Measurements from ENCODE around the gene RAMP1.

GRCh38 chr2:237870754-237871651 is 11.6 kb downstream of the RAMP1 start:
- TF ChIP-seq CTCF (IDR thresholded peaks at IDR 0.05; ENCODE audit: low read length) (no peak), EZH2 (IDR thresholded peaks at IDR 0.05; ENCODE audit: borderline replicate concordance, low read length) (no peak)

All from OCI-LY1 (cell line).